Adrenal gland (tissue), 5 donors: Measurements from ENCODE around the gene FBLN1.

Experiments used
- CTCF ChIP-seq, 6 experiments: fragments of 450-650 bp in 4 of 6; fragments of 200-600 bp in 2 of 6; sonication (generic) in 1 of 6; IDR thresholded peaks; 1 replicate in 5 of 6; 2 replicates in 1 of 6; pipeline versions ENCODE4 v1.5.1 to v1.8.0; 2016 to 2021; ENCODE audit warnings: antibody characterized with exemption in 6 of 6, mild to moderate bottlenecking in 2 of 6, moderate library complexity in 1 of 6
- POLR2A ChIP-seq, 2 donors: fragments of 450-650 bp; IDR thresholded peaks; one replicate each; pipeline ENCODE4 v1.6.1; 2017; ENCODE audit warnings: antibody characterized with exemption in 2 of 2, mild to moderate bottlenecking in 2 of 2, moderate library complexity in 1 of 2
- donor health status: DM: no; HTN: no; CAD: no.

GRCh38 chr22:45481661-45482060 is 21.0 kb upstream of the FBLN1 start:
- TF ChIP-seq POLR2A (IDR thresholded peaks at IDR 0.05) (no peak), CTCF (IDR thresholded peaks at IDR 0.05) (no peak)
